WTC11 (cell line): ENCODE measurements around the gene TRIM45. TPM values are rescaled to one million over a fixed set of nuclear protein-coding genes. Genes with fewer than 3 reads are reported as not detected.

Source experiments
- ELF4 ChIP-seq: sonication (generic); formaldehyde crosslinking; IDR thresholded peaks from 2 replicates; pipeline ENCODE4 v1.8.1; 2022; ENCODE audit warnings: low read depth, mild to moderate bottlenecking, moderate library complexity, missing genetic modification reagents
- ETV6 ChIP-seq: sonication (generic); formaldehyde crosslinking; IDR thresholded peaks from 2 replicates; pipeline ENCODE4 v1.8.1; 2022; ENCODE audit warnings: mild to moderate bottlenecking, missing genetic modification reagents
- HMGA2 ChIP-seq: fragments of 250-450 bp; sonication (Bioruptor Pico); IDR thresholded peaks from 2 replicates; pipeline ENCODE4 v1.4.0; 2021; ENCODE audit warnings: mild to moderate bottlenecking, moderate library complexity
- IRF2 ChIP-seq: sonication (generic); formaldehyde crosslinking; IDR thresholded peaks from 2 replicates; pipeline ENCODE4 v1.8.0; 2022; ENCODE audit warnings: low read depth, missing genetic modification reagents, borderline replicate concordance
- MXD4 ChIP-seq: fragments of 250-450 bp; sonication (Bioruptor Pico); IDR thresholded peaks from 2 replicates; pipeline ENCODE4 v1.8.0; 2021; ENCODE audit warnings: mild to moderate bottlenecking, moderate library complexity, borderline replicate concordance
- NR3C1 ChIP-seq: sonication (generic); formaldehyde crosslinking; conservative IDR thresholded peaks from 2 replicates; pipeline ENCODE4 v1.8.1; 2023; ENCODE audit warnings: low read depth, mild to moderate bottlenecking, missing genetic modification reagents
- RORB ChIP-seq: fragments of 250-450 bp; sonication (Bioruptor Pico); IDR thresholded peaks from 2 replicates; pipeline ENCODE4 v1.9.0; 2021; ENCODE audit warnings: mild to moderate bottlenecking
- TCF7 ChIP-seq: sonication (generic); formaldehyde crosslinking; IDR thresholded peaks from 2 replicates; pipeline ENCODE4 v1.8.0; 2022; ENCODE audit warnings: mild to moderate bottlenecking, low read depth, missing genetic modification reagents, moderate library complexity
- TP53 ChIP-seq: sonication (generic); formaldehyde crosslinking; IDR thresholded peaks from 2 replicates; pipeline ENCODE4 v1.8.1; 2023; ENCODE audit warnings: mild to moderate bottlenecking, missing genetic modification reagents
- ZNF423 ChIP-seq: fragments of 250-450 bp; sonication (Bioruptor Pico); IDR thresholded peaks from 2 replicates; pipeline ENCODE4 v2.1.2; 2022; ENCODE audit warnings: mild to moderate bottlenecking, moderate library complexity
- total RNA-seq: library from RNA; stranded (reverse); gene quantifications from 3 replicates; pipeline ENCODE4 v1.2.3, GENCODE V29; 2021
- TF ChIP-seq, protein P1 (sequence below): sonication (generic); formaldehyde crosslinking; IDR thresholded peaks from 2 replicates; pipeline ENCODE4 v1.8.0; 2022; ENCODE audit warnings: missing genetic modification reagents
- TF ChIP-seq, protein P2 (sequence below): fragments of 200-600 bp; IDR thresholded peaks from 2 replicates; pipeline ENCODE4 v1.8.0; 2022; ENCODE audit warnings: antibody characterized with exemption
- TF ChIP-seq, protein P3 (sequence below): sonication (generic); formaldehyde crosslinking; IDR thresholded peaks from 2 replicates; pipeline ENCODE4 v1.8.0; 2023; ENCODE audit warnings: missing genetic modification reagents
- TF ChIP-seq, protein P4 (sequence below): fragments of 250-450 bp; sonication (Bioruptor Pico); IDR thresholded peaks from 2 replicates; pipeline ENCODE4 v1.9.0; 2021; ENCODE audit warnings: mild to moderate bottlenecking
- TF ChIP-seq, protein P5 (sequence below): sonication (generic); formaldehyde crosslinking; IDR thresholded peaks from 2 replicates; pipeline ENCODE4 v1.8.1; 2022; ENCODE audit warnings: missing genetic modification reagents, borderline replicate concordance
- TF ChIP-seq, protein P6 (sequence below): fragments of 250-450 bp; sonication (Bioruptor Pico); IDR thresholded peaks from 2 replicates; pipeline ENCODE4 v2.1.2; 2022; ENCODE audit warnings: mild to moderate bottlenecking, moderate library complexity

TRIM45 gene
- total RNA-seq, 1 experiment from 2014 or later, result 11.8 TPM

DNA sequence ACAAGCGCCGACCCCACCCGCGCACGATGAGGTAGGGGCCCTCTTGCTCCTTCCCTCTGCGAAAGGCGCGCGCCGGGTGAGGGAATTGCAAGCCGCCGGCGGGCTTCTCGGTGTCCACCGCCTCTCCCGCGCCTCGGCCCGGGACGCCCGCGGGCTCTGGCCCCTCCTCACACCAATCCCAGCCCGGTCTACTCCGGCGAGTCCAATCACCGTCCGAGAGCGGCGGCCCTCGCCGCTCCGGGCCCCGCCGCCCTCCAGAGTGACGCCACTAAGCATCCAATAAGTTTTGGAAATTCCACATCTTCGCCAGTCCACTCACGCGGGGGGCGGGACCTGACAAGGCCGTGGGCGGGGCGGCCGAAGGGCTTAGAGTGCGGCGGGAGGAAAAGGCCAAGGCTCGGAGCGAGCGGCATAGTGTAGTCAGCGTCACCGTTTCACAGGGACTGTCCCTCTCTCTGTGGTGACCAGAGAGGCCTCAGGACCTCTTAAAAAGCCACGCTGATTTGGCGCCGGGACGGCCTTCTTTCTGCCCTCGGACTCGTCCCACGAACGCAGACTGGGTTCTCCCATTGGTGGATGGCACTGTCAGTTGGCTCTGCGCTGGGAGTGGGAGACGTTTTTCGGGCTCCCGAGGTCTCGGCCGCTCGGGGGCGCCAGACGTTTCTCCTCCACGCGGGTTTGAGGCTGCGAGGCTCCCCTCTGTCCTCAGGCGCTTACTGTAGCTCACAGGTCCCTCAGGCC lies at the start of gene TRIM45 (continued):
- TF ChIP-seq, protein P1, sequence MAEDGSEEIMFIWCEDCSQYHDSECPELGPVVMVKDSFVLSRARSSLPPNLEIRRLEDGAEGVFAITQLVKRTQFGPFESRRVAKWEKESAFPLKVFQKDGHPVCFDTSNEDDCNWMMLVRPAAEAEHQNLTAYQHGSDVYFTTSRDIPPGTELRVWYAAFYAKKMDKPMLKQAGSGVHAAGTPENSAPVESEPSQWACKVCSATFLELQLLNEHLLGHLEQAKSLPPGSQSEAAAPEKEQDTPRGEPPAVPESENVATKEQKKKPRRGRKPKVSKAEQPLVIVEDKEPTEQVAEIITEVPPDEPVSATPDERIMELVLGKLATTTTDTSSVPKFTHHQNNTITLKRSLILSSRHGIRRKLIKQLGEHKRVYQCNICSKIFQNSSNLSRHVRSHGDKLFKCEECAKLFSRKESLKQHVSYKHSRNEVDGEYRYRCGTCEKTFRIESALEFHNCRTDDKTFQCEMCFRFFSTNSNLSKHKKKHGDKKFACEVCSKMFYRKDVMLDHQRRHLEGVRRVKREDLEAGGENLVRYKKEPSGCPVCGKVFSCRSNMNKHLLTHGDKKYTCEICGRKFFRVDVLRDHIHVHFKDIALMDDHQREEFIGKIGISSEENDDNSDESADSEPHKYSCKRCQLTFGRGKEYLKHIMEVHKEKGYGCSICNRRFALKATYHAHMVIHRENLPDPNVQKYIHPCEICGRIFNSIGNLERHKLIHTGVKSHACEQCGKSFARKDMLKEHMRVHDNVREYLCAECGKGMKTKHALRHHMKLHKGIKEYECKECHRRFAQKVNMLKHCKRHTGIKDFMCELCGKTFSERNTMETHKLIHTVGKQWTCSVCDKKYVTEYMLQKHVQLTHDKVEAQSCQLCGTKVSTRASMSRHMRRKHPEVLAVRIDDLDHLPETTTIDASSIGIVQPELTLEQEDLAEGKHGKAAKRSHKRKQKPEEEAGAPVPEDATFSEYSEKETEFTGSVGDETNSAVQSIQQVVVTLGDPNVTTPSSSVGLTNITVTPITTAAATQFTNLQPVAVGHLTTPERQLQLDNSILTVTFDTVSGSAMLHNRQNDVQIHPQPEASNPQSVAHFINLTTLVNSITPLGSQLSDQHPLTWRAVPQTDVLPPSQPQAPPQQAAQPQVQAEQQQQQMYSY (CRISPR knock-in tag), result no peak
- TF ChIP-seq, protein P2, sequence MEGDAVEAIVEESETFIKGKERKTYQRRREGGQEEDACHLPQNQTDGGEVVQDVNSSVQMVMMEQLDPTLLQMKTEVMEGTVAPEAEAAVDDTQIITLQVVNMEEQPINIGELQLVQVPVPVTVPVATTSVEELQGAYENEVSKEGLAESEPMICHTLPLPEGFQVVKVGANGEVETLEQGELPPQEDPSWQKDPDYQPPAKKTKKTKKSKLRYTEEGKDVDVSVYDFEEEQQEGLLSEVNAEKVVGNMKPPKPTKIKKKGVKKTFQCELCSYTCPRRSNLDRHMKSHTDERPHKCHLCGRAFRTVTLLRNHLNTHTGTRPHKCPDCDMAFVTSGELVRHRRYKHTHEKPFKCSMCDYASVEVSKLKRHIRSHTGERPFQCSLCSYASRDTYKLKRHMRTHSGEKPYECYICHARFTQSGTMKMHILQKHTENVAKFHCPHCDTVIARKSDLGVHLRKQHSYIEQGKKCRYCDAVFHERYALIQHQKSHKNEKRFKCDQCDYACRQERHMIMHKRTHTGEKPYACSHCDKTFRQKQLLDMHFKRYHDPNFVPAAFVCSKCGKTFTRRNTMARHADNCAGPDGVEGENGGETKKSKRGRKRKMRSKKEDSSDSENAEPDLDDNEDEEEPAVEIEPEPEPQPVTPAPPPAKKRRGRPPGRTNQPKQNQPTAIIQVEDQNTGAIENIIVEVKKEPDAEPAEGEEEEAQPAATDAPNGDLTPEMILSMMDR, result no peak
- TF ChIP-seq, protein P3, sequence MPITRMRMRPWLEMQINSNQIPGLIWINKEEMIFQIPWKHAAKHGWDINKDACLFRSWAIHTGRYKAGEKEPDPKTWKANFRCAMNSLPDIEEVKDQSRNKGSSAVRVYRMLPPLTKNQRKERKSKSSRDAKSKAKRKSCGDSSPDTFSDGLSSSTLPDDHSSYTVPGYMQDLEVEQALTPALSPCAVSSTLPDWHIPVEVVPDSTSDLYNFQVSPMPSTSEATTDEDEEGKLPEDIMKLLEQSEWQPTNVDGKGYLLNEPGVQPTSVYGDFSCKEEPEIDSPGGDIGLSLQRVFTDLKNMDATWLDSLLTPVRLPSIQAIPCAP (CRISPR knock-in tag), result 0 out of 2 replicates have a peak, but pooled peaks have one; percentile 29
- TF ChIP-seq TP53, result no peak
- peak; percentile 80 for TF ChIP-seq ETV6 (CRISPR knock-in tag)
- no peak for TF ChIP-seq HMGA2 (CRISPR knock-in tag)
- no peak for TF ChIP-seq TCF7 (CRISPR knock-in tag)
- TF ChIP-seq, protein P4, sequence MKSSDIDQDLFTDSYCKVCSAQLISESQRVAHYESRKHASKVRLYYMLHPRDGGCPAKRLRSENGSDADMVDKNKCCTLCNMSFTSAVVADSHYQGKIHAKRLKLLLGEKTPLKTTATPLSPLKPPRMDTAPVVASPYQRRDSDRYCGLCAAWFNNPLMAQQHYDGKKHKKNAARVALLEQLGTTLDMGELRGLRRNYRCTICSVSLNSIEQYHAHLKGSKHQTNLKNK (CRISPR knock-in tag), result no peak
- no peak for TF ChIP-seq NR3C1 (CRISPR knock-in tag)
- TF ChIP-seq, protein P5, sequence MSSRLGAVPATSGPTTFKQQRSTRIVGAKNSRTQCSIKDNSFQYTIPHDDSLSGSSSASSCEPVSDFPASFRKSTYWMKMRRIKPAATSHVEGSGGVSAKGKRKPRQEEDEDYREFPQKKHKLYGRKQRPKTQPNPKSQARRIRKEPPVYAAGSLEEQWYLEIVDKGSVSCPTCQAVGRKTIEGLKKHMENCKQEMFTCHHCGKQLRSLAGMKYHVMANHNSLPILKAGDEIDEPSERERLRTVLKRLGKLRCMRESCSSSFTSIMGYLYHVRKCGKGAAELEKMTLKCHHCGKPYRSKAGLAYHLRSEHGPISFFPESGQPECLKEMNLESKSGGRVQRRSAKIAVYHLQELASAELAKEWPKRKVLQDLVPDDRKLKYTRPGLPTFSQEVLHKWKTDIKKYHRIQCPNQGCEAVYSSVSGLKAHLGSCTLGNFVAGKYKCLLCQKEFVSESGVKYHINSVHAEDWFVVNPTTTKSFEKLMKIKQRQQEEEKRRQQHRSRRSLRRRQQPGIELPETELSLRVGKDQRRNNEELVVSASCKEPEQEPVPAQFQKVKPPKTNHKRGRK (CRISPR knock-in tag), result no peak
- TF ChIP-seq MXD4, result no peak
- TF ChIP-seq, protein P6, sequence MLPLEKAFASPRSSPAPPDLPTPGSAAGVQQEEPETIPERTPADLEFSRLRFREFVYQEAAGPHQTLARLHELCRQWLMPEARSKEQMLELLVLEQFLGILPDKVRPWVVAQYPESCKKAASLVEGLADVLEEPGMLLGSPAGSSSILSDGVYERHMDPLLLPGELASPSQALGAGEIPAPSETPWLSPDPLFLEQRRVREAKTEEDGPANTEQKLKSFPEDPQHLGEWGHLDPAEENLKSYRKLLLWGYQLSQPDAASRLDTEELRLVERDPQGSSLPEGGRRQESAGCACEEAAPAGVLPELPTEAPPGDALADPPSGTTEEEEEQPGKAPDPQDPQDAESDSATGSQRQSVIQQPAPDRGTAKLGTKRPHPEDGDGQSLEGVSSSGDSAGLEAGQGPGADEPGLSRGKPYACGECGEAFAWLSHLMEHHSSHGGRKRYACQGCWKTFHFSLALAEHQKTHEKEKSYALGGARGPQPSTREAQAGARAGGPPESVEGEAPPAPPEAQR (CRISPR knock-in tag), result no peak
- TF ChIP-seq IRF2 (CRISPR knock-in tag), result no peak
- TF ChIP-seq ELF4, result no peak
- no peak for TF ChIP-seq RORB (CRISPR knock-in tag)
- TF ChIP-seq ZNF423 (CRISPR knock-in tag), result no peak
